ENCODE results near the gene IGF2.

The IGF2 gene

DNA sequence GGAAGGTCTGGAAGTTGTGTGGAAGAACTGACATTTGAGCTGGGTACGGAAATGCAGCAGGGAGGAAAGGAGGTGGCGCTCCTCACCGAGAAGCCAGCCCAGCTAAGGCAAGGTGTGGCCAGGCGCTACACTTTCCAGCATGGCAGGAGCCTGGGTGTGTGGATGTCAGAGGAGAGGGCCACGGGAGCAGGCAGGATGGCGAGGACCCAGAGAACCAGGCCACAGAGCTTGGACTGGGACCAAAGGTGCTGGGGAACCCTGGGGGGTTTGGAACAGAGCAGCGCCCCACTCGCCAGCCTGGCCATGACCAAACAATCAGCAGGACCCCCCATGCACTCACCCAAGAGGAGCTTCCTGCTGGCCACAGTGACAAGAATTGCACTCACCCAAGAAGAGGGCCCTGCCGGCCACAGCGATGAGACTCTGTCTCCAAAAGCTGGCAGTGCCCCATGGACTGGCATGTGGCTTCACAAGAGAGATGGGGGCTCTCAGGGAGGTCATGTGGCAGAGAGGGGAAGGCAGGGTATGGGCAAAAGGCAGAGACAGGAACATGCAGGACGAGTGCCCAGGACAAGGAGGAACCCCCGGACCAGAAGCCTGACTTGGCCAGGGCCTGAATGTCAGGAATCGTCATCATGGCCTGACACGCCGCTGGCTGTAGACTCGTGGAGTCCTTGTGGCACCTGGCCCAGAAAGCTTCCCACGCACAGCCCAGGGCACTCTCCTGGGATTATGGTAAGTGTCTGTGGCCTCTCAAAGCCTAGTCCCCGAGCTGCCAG is 45.4 kb downstream of the IGF2 start:
- Histone ChIP-seq H3K9ac (ENCODE audit: insufficient read length, low read depth) (no peak overlapping the region), H3K27me3 (ENCODE audit: insufficient read depth, insufficient read length) (peaks cover 9% of the 10 kb centered on the region), H3K36me3 (ENCODE audit: insufficient read depth, insufficient read length, low read length) (no peaks in the 10 kb centered on the region), H3K4me1 (ENCODE audit: insufficient read depth, insufficient read length) (peaks cover 39% of the 10 kb centered on the region), H3K9me3 (ENCODE audit: insufficient read depth, low read length) (peaks cover 11% of the 10 kb centered on the region; the same call in 1 of the 2 replicates), H3K4me3 (ENCODE audit: insufficient read length, low read depth) (no peak overlapping the region)
- DNase-seq (ENCODE audit: low read depth, low spot score): no peak
- TF ChIP-seq YY1 (IDR thresholded peaks at IDR 0.05; ENCODE audit: insufficient read depth, insufficient read length): no peak
- no peak for TF ChIP-seq ZNF274 (IDR thresholded peaks at IDR 0.05; ENCODE audit: low read depth, low read length)
- TF ChIP-seq SUZ12 (IDR thresholded peaks at IDR 0.05; ENCODE audit: extremely low read depth, insufficient read depth, insufficient read length): no peak

DNA sequence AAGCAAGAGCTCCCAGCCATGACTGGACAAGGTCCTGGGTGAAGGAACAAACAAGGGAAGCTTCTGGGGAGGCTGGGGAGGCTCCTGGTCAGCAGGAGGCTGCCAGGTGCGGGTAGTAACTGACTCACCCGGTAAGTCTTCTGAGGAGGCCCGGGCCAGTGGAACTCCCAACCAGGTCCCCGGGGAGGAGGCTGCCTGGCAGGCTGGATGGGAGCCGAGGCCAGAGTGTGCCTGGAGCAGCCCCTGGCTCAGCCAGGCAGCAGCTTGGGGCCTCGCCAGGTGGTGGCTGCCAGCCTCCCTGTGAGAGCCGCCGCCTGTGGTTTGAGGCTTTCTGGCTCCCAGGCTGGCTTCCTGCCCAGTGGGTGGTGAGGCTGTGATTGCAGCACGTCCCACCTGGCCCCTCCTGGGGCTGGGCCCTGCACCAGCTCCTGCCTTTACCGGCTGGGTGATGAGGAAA is 46.2 kb downstream of the IGF2 start:
- H3K36me3 ChIP-seq (ENCODE audit: insufficient read depth, insufficient read length, low read length): no peaks in the 10 kb centered on the region
- peaks cover 11% of the 10 kb centered on the region; the same call in 1 of the 2 replicates for H3K9me3 ChIP-seq (ENCODE audit: insufficient read depth, low read length)
- H3K9ac ChIP-seq (ENCODE audit: insufficient read length, low read depth): no peak overlapping the region
- no peak for TF ChIP-seq ZNF274 (IDR thresholded peaks at IDR 0.05; ENCODE audit: low read depth, low read length)
- no peak for TF ChIP-seq YY1 (IDR thresholded peaks at IDR 0.05; ENCODE audit: insufficient read depth, insufficient read length)
- no peak for TF ChIP-seq SUZ12 (IDR thresholded peaks at IDR 0.05; ENCODE audit: extremely low read depth, insufficient read depth, insufficient read length)
- no peak overlapping the region for H3K4me3 ChIP-seq (ENCODE audit: insufficient read length, low read depth)
- H3K4me1 ChIP-seq (ENCODE audit: insufficient read depth, insufficient read length): peaks cover 31% of the 10 kb centered on the region
- H3K27me3 ChIP-seq (ENCODE audit: insufficient read depth, insufficient read length): peaks cover 7% of the 10 kb centered on the region
- no peak for DNase-seq (ENCODE audit: low read depth, low spot score)

DNA sequence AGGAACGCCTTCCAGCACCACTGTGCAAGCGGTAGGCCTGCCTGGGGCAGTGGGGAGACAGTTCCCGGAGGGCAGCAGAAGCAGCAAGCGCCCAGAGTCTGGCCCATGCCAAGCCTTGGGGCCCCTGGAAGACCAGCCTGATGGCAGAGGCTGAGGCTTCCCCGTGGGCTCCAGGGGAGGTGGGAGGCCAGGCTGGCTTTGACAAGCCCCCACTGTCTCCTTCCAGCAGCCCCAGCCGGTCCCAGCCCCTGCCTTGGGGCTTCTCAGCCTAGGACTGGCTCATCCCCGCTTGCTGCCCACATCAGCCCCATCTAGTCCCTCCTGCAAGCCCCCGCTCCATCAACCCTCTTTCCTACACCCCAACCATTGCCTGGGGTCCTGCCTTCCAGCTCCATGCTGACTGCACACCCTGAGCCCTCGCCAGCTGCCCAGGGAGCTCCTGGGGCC is 46.7 kb downstream of the IGF2 start:
- Histone ChIP-seq H3K4me3 (ENCODE audit: insufficient read length, low read depth) (no peak overlapping the region), H3K27me3 (ENCODE audit: insufficient read depth, insufficient read length) (peaks cover 7% of the 10 kb centered on the region), H3K9me3 (ENCODE audit: insufficient read depth, low read length) (peaks cover 11% of the 10 kb centered on the region; the same call in 1 of the 2 replicates), H3K36me3 (ENCODE audit: insufficient read depth, insufficient read length, low read length) (no peaks in the 10 kb centered on the region), H3K4me1 (ENCODE audit: insufficient read depth, insufficient read length) (peaks cover 27% of the 10 kb centered on the region), H3K9ac (ENCODE audit: insufficient read length, low read depth) (no peak overlapping the region)
- TF ChIP-seq ZNF274 (IDR thresholded peaks at IDR 0.05; ENCODE audit: low read depth, low read length) (no peak), SUZ12 (IDR thresholded peaks at IDR 0.05; ENCODE audit: extremely low read depth, insufficient read depth, insufficient read length) (no peak), YY1 (IDR thresholded peaks at IDR 0.05; ENCODE audit: insufficient read depth, insufficient read length) (no peak)
- no peak for DNase-seq (ENCODE audit: low read depth, low spot score)

DNA sequence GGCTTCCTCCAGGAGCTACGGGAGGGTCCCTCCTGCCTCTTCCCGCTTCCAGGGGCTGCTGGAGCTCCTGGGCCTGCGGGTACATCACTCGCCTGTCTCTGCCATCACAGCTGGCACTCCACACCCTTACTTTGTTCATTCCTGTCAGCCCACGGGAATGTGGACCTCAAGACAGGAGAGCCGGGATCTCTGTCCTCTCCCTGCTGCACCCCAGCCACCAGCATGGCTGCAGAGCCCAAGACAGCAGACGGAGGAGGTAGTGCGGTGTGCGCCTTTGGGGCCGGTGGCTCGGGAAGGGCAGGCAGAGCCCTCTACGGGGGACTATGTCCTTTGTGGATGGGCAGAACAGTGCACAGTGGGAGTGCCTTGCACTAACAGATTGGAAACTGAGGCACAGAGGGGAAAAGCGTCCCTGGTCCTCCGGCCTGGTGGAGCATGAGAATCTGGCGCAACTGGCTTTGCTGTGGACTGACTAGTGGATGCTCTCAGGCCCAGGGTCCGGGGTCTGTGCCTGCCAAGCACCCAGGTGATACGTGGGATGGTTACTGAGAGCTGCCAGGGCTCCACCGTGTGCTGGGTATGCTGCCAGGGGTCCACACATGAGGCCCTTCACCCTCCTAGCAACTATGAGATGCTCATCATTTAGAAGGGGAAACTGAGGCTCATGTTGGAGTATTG is 47.3 kb downstream of the IGF2 start:
- Histone ChIP-seq H3K27me3 (ENCODE audit: insufficient read depth, insufficient read length) (peaks cover 7% of the 10 kb centered on the region), H3K36me3 (ENCODE audit: insufficient read depth, insufficient read length, low read length) (no peaks in the 10 kb centered on the region), H3K9me3 (ENCODE audit: insufficient read depth, low read length) (peaks cover 11% of the 10 kb centered on the region; the same call in 1 of the 2 replicates), H3K4me1 (ENCODE audit: insufficient read depth, insufficient read length) (peaks cover 24% of the 10 kb centered on the region), H3K4me3 (ENCODE audit: insufficient read length, low read depth) (no peak overlapping the region), H3K9ac (ENCODE audit: insufficient read length, low read depth) (no peak overlapping the region)
- TF ChIP-seq ZNF274 (IDR thresholded peaks at IDR 0.05; ENCODE audit: low read depth, low read length) (no peak), YY1 (IDR thresholded peaks at IDR 0.05; ENCODE audit: insufficient read depth, insufficient read length) (no peak), SUZ12 (IDR thresholded peaks at IDR 0.05; ENCODE audit: extremely low read depth, insufficient read depth, insufficient read length) (no peak)
- DNase-seq (ENCODE audit: low read depth, low spot score): no peak

DNA sequence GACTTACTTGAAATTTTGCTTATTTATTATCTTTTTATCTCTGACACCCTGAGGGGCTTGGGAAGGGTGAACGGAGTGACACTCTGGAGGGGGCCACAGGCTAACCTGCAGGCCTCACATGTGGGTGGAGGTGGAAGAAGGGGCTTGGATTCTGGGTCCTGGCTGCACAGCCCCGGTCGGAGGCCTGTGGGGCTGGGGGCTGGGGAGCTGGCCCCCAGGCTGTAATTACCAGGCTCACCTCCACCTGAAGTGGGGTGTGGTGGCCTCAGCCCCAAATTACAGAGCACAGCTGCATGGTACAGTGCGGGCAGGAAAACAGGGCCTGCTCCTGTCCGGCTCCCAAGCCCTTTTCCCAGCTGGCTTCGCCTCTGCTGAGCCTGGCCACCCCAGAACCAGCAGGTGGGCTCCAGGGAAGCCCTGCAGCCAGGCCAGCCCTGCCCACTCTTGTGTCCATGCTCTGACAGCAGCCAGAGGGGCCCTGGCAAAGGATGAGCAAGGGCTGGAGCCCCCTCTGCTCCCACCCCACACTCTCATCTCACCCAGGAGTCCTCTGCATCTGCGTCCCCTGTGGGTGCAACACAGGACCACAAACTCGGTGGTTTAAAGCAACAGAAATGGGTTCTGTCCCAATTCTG is 48.0 kb downstream of the IGF2 start:
- peaks cover 6% of the 10 kb centered on the region for H3K27me3 ChIP-seq (ENCODE audit: insufficient read depth, insufficient read length)
- H3K4me3 ChIP-seq (ENCODE audit: insufficient read length, low read depth): no peak overlapping the region
- peaks cover 17% of the 10 kb centered on the region for H3K4me1 ChIP-seq (ENCODE audit: insufficient read depth, insufficient read length)
- peaks cover 11% of the 10 kb centered on the region; the same call in 1 of the 2 replicates for H3K9me3 ChIP-seq (ENCODE audit: insufficient read depth, low read length)
- no peak overlapping the region for H3K9ac ChIP-seq (ENCODE audit: insufficient read length, low read depth)
- DNase-seq (ENCODE audit: low read depth, low spot score): no peak
- TF ChIP-seq SUZ12 (IDR thresholded peaks at IDR 0.05; ENCODE audit: extremely low read depth, insufficient read depth, insufficient read length): no peak
- no peak for TF ChIP-seq YY1 (IDR thresholded peaks at IDR 0.05; ENCODE audit: insufficient read depth, insufficient read length)
- no peak for TF ChIP-seq ZNF274 (IDR thresholded peaks at IDR 0.05; ENCODE audit: low read depth, low read length)
- no peaks in the 10 kb centered on the region for H3K36me3 ChIP-seq (ENCODE audit: insufficient read depth, insufficient read length, low read length)

- H3K36me3 ChIP-seq (ENCODE audit: insufficient read depth, insufficient read length, low read length): no peaks in the 10 kb centered on the region
- peaks cover 15% of the 10 kb centered on the region for H3K4me1 ChIP-seq (ENCODE audit: insufficient read depth, insufficient read length)
- no peak for DNase-seq (ENCODE audit: low read depth, low spot score)
- no peak overlapping the region for H3K4me3 ChIP-seq (ENCODE audit: insufficient read length, low read depth)
- TF ChIP-seq YY1 (IDR thresholded peaks at IDR 0.05; ENCODE audit: insufficient read depth, insufficient read length) (no peak), SUZ12 (IDR thresholded peaks at IDR 0.05; ENCODE audit: extremely low read depth, insufficient read depth, insufficient read length) (no peak), ZNF274 (IDR thresholded peaks at IDR 0.05; ENCODE audit: low read depth, low read length) (no peak)
- peaks cover 11% of the 10 kb centered on the region; the same call in 1 of the 2 replicates for H3K9me3 ChIP-seq (ENCODE audit: insufficient read depth, low read length)
- no peak overlapping the region for H3K9ac ChIP-seq (ENCODE audit: insufficient read length, low read depth)
- H3K27me3 ChIP-seq (ENCODE audit: insufficient read depth, insufficient read length): peaks cover 4% of the 10 kb centered on the region
Observed at GRCh38 chr11:2090172-2091111, 48.7 kb downstream of the IGF2 start.
